HCT116 (cell line): ENCODE results near the gene TSHZ1. TPM values are rescaled to one million over a fixed set of nuclear protein-coding genes. Genes with fewer than 3 reads are reported as not detected.

Experiments
- ATAC-seq: fragments of 200-7000 bp; cut with Tn5 transposase; 2 replicates; pipeline ENCODE4 v1.9.1; 2020; ENCODE audit warnings: mild to moderate bottlenecking, moderate library complexity
- BruUV-seq: library from RNA; stranded (reverse); fragments of 400-500 nt; replicated peaks from 2 replicates; lab custom pipeline; 2021; lab: Mats Ljungman, UMichigan
- CTCF ChIA-PET: fragments of 300-600 bp; sonication (Branson Sonifier 250); formaldehyde crosslinking; loops from one replicate; lab custom pipeline; 2021; ENCODE audit warnings: antibody characterized with exemption; lab: Charles Lee
- POLR2A ChIA-PET: fragments of 300-600, 350-600 bp; sonication (Branson Sonifier 250); formaldehyde crosslinking; loops from one replicate; lab custom pipeline; 2021; ENCODE audit warnings: antibody characterized with exemption; lab: Charles Lee
- RAD21 ChIA-PET, 2 experiments: fragments of 300-600 bp; sonication (Branson Sonifier 250); formaldehyde crosslinking; loops; one replicate each; lab custom pipeline; 2023; ENCODE audit warnings: low total read pairs in 2 of 2; ENCODE audit not compliant: uncharacterized antibody in 2 of 2, unreplicated experiment in 2 of 2, low non-redundant PET in 1 of 2; lab: Charles Lee
- DNase-seq: peaks from one replicate; pipeline ENCODE4 v3.0.0-alpha.2; 2010; ENCODE audit warnings: low read depth, low spot score
- H2AFZ ChIP-seq: fragments of 200-600 bp; shearing (Covaris generic), sonication (generic); 2 replicates; pipeline ENCODE4 v1.6.1; 2017; ENCODE audit warnings: low read depth, mixed run types, mixed read lengths, antibody characterized with exemption, low read length; ENCODE audit not compliant: poor library complexity, severe bottlenecking
- H3K27ac ChIP-seq: 2 replicates; pipeline ENCODE4 v1.5.1; 2012; ENCODE audit warnings: low read depth, low read length
- H3K27me3 ChIP-seq: fragments of 200-600 bp; sonication (generic); 2 replicates; pipeline ENCODE4 v1.6.1; 2016; ENCODE audit warnings: mixed run types, low read length, mixed read lengths; ENCODE audit not compliant: insufficient read depth
- H3K36me3 ChIP-seq, 2 experiments: fragments of 200-500 bp in 1 of 2; fragments of 200-600 bp in 1 of 2; sonication (Bioruptor generic) in 1 of 2; sonication (generic) in 1 of 2; 2 replicates each; pipeline versions ENCODE4 v1.5.1 to v1.6.1; 2014 to 2016; ENCODE audit warnings: low read length in 2 of 2, inconsistent platforms in 1 of 2, mixed read lengths in 1 of 2, mixed run types in 1 of 2; ENCODE audit not compliant: insufficient read depth in 2 of 2, control insufficient read depth in 1 of 2
- H3K4me1 ChIP-seq, 2 experiments: fragments of 200-600 bp in 1 of 2; sonication (generic) in 1 of 2; 2 replicates each; pipeline versions ENCODE4 v1.5.1 to v1.6.1; 2012 to 2017; ENCODE audit warnings: low read length in 2 of 2, inconsistent platforms in 1 of 2, mild to moderate bottlenecking in 1 of 2, mixed read lengths in 1 of 2, mixed run types in 1 of 2, moderate library complexity in 1 of 2; ENCODE audit not compliant: insufficient read depth in 2 of 2, control insufficient read depth in 1 of 2
- H3K4me2 ChIP-seq: fragments of 200-600 bp; sonication (generic); 2 replicates; pipeline ENCODE4 v1.6.1; 2017; ENCODE audit warnings: mixed run types, low read length, mixed read lengths
- H3K4me3 ChIP-seq, 2 experiments: fragments of 200-600 bp in 1 of 2; sonication (generic) in 1 of 2; replicated peaks in 1 of 2; 2 replicates each; pipeline ENCODE4 v1.5.1; 2011 to 2016; ENCODE audit warnings: low read length in 2 of 2, control low read depth in 1 of 2, low read depth in 1 of 2, mild to moderate bottlenecking in 1 of 2, mixed read lengths in 1 of 2, mixed run types in 1 of 2
- H3K79me2 ChIP-seq: fragments of 200-600 bp; sonication (generic); 2 replicates; pipeline ENCODE4 v1.6.1; 2017; ENCODE audit warnings: mild to moderate bottlenecking, mixed run types, low read length, moderate library complexity, mixed read lengths; ENCODE audit not compliant: insufficient read depth
- H3K9ac ChIP-seq: fragments of 200-600 bp; sonication (generic); 2 replicates; pipeline ENCODE4 v1.6.1; 2016; ENCODE audit warnings: low read length, mixed read lengths
- H3K9me2 ChIP-seq: fragments of 200-600 bp; sonication (generic), shearing (Covaris generic); 2 replicates; pipeline ENCODE4 v1.6.1; 2017; ENCODE audit warnings: mixed run types, mild to moderate bottlenecking, moderate library complexity; ENCODE audit not compliant: insufficient read depth
- H3K9me3 ChIP-seq, 2 experiments: fragments of 200-500 bp in 1 of 2; fragments of 200-600 bp in 1 of 2; sonication (Bioruptor generic) in 1 of 2; sonication (generic) in 1 of 2; 2 replicates each; pipeline ENCODE4 v1.6.1; 2014 to 2017; ENCODE audit warnings: low read length in 2 of 2, mixed read lengths in 2 of 2, inconsistent platforms in 1 of 2, low read depth in 1 of 2, mild to moderate bottlenecking in 1 of 2, mixed run types in 1 of 2, moderate library complexity in 1 of 2; ENCODE audit not compliant: control insufficient read depth in 1 of 2, insufficient read depth in 1 of 2
- H4K20me1 ChIP-seq: fragments of 200-600 bp; sonication (generic), shearing (Covaris generic); 2 replicates; pipeline ENCODE4 v1.6.1; 2017; ENCODE audit warnings: mixed run types, mild to moderate bottlenecking, moderate library complexity; ENCODE audit not compliant: insufficient read depth
- ATF3 ChIP-seq: IDR thresholded peaks from 2 replicates; pipeline ENCODE4 v1.6.1; 2012
- CEBPB ChIP-seq: IDR thresholded peaks from 2 replicates; pipeline ENCODE4 v1.6.1; 2012; ENCODE audit warnings: low read depth
- CTCF ChIP-seq, 3 experiments: fragments of 200-600 bp in 1 of 3; sonication (generic) in 1 of 3; IDR thresholded peaks in 2 of 3; conservative IDR thresholded peaks in 1 of 3; 2 replicates each; pipeline ENCODE4 v1.5.1; 2012 to 2017; ENCODE audit warnings: low read depth in 2 of 3, low read length in 2 of 3, antibody characterized with exemption in 1 of 3, borderline replicate concordance in 1 of 3, control low read depth in 1 of 3, mild to moderate bottlenecking in 1 of 3, mixed read lengths in 1 of 3, mixed run types in 1 of 3, moderate library complexity in 1 of 3; ENCODE audit not compliant: insufficient read depth in 1 of 3
- EGR1 ChIP-seq: IDR thresholded peaks from 2 replicates; pipeline ENCODE4 v1.6.1; 2012; ENCODE audit warnings: low read depth
- EZH2phosphoT487 ChIP-seq: fragments of 200-600 bp; IDR thresholded peaks from 2 replicates; pipeline ENCODE4 v1.6.1; 2018; ENCODE audit warnings: antibody characterized with exemption, borderline replicate concordance
- FOSL1 ChIP-seq: IDR thresholded peaks from 2 replicates; pipeline ENCODE4 v1.6.1; 2012; ENCODE audit warnings: low read depth
- JUND ChIP-seq: IDR thresholded peaks from 2 replicates; pipeline ENCODE4 v1.6.1; 2012
- POLR2A ChIP-seq: IDR thresholded peaks from 2 replicates; pipeline ENCODE4 v1.7.0; 2011; ENCODE audit warnings: borderline replicate concordance; ENCODE audit not compliant: insufficient read depth, insufficient read length; ENCODE audit errors: extremely low read depth
- RAD21 ChIP-seq: IDR thresholded peaks from 2 replicates; pipeline ENCODE4 v1.6.1; 2012; ENCODE audit warnings: low read depth, mild to moderate bottlenecking
- REST ChIP-seq: IDR thresholded peaks from 2 replicates; pipeline ENCODE4 v1.6.1; 2012; ENCODE audit warnings: low read depth
- SIN3A ChIP-seq: IDR thresholded peaks from 2 replicates; pipeline ENCODE4 v1.6.1; 2012; ENCODE audit warnings: low read depth
- TCF7L2 ChIP-seq: IDR thresholded peaks from 2 replicates; pipeline ENCODE4 v1.7.0; 2011; ENCODE audit warnings: borderline replicate concordance, inconsistent platforms; ENCODE audit not compliant: insufficient read depth, insufficient read length; ENCODE audit errors: extremely low read depth
- ZBTB33 ChIP-seq: IDR thresholded peaks from 2 replicates; pipeline ENCODE4 v1.6.1; 2011; ENCODE audit warnings: mild to moderate bottlenecking, low read length, moderate library complexity; ENCODE audit not compliant: insufficient replicate concordance; ENCODE audit errors: extremely low read depth
- ZNF274 ChIP-seq: fragments of 200-500 bp; sonication (Bioruptor generic); IDR thresholded peaks from 2 replicates; pipeline ENCODE4 v1.6.1; 2014; ENCODE audit warnings: mild to moderate bottlenecking, low read depth, low read length, inconsistent platforms
- intact Hi-C: fragments of 100-400 bp; cut with micrococcal nuclease; formaldehyde crosslinking; loops from 2 replicates; pipeline ENCODE4 v1.10.0; 2022
- total RNA-seq: library from RNA; stranded (reverse); gene quantifications from one replicate; pipeline ENCODE4 v1.2.1, GENCODE V29; 2021; ENCODE audit not compliant: unreplicated experiment

The TSHZ1 gene
- total RNA-seq, 1 experiment from 2014 or later, result 5.7 TPM

GRCh38 chr18:75314606-75315005, 104.0 kb downstream of the TSHZ1 start:
- Histone ChIP-seq H3K4me1 (no peaks in the 10 kb centered on the region), H3K9me3 (no peaks in the 10 kb centered on the region), H3K9ac (no peak overlapping the region), H2AFZ (no peak overlapping the region), H4K20me1 (no peaks in the 10 kb centered on the region), H3K27ac (no peak overlapping the region), H3K27me3 (no peaks in the 10 kb centered on the region), H3K79me2 (no peaks in the 10 kb centered on the region), H3K4me2 (no peak overlapping the region), H3K9me2 (no peaks in the 10 kb centered on the region), H3K4me3 (no peak overlapping the region), H3K36me3 (no peaks in the 10 kb centered on the region)
- TF ChIP-seq CEBPB (no peak), FOSL1 (no peak), SIN3A (no peak), RAD21 (no peak), ATF3 (no peak), CTCF (IDR thresholded peaks at IDR 0.05 in 2 of 3, conservative IDR thresholded peaks at IDR 0.05 in 1 of 3; ENCODE audit: borderline replicate concordance in 1 of 3, insufficient read depth in 1 of 3, low read depth in 2 of 3, low read length in 2 of 3) (no peak), EZH2phosphoT487 (no peak), EGR1 (no peak), REST (no peak), TCF7L2 (no peak), JUND (no peak), POLR2A (no peak), ZNF274 (no peak), ZBTB33 (no peak)
- intact Hi-C loops, result no loop called here
- no peak for ATAC-seq
- RAD21 ChIA-PET, result no interaction called here
- DNase-seq, result no peak
- BruUV-seq, result no TSS peak
- POLR2A ChIA-PET, result no interaction called here
- CTCF ChIA-PET, result no interaction called here
